NCI-H2107 (cell line): ENCODE measurements around the gene TMEM170B.

Source experiments
- DNase-seq: peaks from one replicate; lab custom pipeline; 2025; lab: John Stamatoyannopoulos, UW

Gene TMEM170B, protein sequence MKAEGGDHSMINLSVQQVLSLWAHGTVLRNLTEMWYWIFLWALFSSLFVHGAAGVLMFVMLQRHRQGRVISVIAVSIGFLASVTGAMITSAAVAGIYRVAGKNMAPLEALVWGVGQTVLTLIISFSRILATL

DNA sequence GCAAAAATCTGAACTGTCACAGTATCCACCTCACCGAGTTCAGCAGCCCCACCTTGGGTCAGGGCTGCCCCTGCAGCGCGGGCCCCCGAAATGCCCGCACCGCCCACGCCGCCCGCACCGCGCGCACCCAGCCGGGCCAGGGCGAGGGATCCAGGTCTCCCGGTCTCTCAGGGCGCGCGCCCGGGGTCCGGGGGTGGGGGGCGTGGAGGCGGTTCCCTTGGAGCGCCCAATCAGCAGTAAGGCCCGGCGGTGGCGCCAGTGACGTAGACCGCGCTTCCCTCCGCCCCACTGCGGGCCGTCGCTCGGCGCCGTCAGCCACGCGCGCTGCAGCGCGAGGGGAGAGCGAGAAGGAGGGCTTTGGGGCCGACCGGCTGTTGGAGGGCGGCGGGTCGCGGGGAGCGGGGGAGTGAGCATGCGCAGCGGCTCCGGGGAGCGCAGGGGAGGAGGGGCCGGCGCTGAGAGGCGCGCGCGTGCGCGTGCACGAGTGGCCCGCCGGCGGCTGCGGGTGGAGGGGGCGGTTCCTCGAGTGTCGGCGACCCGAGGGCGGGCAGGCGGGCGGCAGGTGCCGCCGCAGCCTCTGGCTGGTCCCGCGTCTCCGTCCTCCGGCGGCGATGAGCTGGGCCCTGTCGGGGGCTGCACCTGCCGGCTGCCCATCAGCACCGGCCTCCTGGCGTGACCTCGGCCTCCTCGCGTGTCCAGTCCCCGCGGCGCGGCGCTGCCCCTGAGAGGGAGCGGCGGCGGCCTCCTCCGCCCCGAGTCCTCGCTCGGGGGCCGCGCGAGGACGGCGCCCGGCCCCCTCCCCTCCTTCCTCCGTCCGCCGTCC, at the start of gene TMEM170B:
Gene TMEM170B (plus strand): TSS at position 521 of the 823 bp plus-strand sequence. CDS start 529 bp downstream, outside the sequence.
- DNase-seq: peak; percentile 73

DNA sequence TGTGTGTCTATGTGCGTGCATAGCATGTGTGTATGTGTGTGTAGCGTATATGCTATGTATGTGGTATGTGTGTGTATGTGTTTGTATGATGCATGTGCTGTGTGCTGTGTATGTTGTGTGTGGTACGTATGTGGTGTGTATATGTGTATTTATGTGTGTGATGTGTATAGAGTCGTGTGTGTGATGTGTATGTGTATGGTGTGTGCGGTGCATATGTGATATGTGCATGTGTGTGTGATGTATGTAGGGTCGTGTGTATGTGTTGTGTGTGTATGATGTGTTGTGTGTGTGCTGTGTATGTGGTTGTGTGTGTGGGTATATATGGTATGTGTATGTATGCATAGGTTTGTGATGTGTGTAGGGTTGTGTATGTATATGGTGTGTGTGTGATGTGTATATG, 46.6 kb upstream of the TMEM170B start:
- DNase-seq: no peak

DNA sequence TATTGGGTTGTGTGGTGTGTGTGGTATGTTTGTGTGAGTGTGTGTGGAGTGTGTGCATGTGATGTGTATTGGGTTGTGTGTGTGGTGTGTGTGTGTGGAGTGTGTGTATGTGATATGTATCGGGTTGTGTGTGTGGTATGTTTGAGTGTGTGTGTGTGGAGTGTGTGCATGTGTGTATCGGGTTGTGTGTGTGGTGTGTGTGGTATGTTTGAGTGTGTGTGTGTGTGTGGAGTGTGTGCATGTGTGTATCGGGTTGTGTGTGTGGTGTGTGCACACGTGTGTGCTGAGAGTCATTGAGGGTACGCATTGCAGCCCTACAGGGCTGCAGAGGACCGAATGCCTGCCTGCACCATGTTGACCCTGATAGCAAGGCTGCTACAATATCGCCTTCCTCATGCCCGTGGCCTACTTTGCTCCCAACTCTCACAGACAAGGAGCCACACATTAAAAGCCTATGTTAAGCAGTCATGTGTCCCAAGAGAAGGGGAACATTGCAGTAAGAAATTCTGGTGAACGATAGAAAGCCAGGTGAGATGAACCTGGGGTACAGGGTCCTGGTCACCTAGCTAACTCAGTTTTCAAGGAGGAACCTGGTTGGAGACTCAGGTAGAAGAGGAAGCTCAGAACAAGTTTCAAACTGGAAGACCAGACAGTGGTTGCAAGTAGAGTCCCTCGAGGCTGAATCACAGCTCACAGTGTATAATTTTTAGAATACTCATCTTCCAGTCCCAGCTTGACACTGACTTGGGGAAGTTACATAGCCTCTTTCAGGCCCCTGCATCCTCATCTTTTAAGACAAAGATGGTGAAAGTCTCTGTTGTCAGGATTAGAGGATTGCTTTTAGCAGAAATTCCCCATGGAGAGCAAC, 45.7 kb upstream of the TMEM170B start:
- no peak for DNase-seq

DNA sequence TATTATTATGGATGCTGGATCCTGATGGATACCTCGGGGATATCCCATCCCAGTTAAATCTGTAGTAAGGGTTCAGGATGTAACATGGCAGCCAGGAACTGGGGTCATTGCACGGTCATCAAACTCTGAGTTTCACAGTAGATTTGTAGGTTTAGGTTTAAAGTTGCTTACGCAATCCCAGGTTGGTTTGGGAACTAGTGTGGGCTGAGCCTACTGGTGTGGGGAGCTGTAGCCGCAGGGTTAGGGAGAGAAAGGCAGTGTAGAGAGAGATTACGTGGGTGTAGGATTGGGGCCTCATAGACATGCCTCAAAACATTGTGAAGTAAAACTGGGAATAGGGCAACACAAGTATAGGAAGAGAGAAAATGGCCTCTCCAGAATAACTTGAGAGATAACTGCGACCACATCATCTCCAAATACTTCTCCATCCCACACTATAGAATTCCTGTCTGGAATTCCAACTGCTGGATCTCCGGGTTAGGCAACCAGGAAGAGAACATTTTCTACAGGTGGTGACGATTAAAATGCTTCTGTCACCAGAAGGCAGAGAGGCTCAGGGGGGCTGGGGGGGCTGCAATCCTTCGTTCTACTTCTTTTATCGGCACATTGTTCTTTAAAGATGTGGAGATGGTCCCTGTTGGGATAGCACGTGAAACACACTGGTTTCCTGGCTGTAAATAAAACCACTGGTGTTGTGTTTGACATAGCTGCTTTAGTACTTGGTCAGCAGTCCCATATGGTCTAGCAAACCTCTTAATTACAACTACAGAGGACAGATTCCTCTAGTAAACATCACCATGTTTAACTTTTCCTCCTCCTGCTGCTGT, 44.9 kb upstream of the TMEM170B start:
- no peak for DNase-seq

DNA sequence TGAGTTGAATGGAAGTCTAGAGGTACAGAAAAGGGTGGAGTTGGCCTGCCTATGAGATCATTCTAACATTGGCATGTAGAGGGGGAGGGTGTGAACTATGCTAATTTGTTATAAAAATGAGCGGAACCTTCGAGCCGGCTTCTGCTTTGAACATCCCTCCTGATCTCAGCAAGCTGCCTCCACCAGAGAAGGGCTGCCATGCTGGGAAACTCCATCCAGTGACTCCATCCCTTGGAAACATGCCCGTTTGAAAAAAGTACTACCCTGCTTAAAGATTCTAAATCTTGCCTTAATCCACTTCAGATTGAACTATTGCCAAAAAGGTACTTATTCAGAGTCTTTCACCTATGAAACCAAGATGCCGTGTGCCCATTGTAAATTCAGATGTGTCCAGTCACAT, 43.6 kb upstream of the TMEM170B start:
- no peak for DNase-seq

DNA sequence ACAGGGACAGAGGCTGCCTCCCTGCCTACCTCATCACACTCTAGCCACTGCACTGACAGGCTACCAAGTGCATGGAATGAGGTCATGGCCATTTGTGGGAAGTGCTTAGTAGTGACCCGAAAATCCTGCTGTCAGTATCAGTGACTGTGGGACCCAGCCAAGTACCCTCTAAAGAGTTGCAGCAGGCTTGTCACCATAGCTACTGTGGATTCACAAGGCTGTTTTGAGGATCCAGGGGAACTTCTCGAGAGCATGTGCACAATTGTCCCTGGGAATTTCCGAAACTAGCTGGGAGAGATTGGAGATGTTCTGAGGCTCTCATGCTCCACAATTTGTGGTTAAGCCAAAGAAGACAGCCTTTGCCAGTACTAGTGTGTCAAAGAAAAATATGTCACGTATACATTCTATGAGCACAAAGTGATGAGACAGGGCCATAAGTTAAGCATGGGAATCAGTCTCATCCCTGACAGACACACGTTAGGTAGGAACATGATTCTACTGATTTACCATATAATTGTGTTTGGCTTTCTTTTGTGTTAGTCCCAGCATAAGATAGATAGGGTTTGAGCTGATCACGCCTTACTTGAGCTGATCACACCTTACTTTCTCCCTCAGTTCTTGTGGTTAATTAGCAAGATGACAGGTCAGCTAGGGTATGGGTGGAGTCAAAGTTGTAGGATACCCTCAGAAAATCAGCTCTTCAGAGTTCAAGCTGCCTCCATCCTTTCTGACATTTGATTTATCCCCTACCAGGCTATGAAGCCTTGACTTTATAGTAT, 42.6 kb upstream of the TMEM170B start:
- no peak for DNase-seq

DNA sequence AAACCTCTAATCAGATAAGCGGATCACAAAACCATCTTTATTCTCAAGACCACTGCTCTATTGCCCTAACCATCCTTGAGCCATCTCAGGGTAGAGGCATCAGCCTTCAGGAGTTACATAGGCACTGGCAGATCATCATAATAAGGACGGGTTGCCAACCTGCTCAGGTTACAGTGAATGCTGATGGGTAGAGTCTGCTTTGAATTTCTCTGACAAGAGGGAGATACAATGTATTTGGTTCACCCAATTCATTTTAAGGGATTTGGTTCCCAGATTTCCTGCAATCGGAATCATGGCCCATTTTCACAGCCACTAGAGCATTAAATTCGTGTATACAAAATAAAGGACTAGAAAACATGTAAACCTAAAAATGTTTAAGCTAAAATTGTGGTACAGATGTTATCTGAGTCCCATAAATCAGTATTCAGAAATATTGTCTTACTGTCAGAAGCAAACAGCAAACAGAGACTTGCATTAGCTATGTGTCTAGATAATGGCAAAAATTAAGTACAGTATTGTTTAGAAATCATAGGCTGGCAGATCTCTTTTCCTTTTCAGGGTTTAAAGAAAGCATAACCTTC, 41.9 kb upstream of the TMEM170B start:
- no peak for DNase-seq

DNA sequence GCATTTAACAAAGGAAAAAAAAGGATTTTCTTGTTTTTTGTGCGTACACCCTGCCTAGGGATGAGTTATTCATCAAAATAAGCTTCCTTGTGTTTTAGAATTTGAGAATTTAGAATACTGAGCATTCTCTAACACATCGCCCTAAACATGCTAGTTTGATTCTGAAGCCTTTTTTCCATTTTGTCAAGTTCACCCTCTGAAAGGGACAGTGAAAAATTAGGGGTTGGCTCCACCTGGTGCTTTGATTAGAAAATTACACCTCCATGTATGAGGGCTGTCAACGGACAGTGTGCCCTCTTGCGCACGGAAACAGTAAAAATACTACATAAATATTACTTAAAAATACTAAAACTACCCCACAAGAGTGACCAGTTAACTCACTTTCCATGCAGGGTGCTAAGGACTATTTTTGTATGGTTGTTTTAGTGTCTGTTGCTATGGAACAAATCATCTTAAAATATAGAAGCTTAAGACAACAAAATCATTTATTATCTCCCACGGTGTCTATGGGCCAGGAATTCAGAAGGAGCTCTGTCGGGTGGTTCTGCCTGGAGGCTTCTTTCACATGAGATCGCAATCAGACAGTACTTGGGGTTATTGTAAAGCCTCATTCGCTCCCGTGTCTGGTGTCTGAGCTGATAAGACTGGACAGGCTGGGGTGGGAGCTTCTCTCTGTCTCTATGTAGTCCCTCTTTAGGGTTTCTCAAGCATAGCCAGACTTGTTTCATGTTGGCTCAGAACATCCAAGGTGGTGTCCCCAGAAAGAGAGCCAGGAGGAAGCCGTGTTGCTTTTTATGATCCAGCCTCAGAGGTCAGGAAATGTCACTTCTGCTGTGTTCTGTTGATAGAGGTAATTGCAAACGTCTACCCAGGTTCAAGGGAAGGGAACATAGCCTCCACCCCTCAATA, 41.1 kb upstream of the TMEM170B start:
- peak; percentile 17 for DNase-seq

DNA sequence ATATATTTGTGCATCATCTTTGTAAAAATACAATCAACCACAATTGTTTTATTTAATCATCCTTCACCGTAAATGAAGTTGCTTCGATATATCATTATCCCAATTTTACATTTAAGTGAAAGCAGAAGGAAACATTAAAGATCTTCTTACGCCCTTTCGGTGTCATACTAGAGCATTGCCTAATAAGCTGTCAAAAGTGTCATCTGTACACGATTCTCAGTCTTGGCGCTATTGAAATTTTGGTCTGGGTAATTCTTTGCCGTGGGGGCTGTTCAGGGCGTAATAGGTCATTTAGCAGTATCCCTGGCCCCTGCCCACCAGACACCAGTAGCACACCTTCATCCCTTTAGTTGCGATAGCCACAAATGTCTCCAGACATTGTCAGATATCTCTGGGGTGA, 40.4 kb upstream of the TMEM170B start:
- DNase-seq: no peak

DNA sequence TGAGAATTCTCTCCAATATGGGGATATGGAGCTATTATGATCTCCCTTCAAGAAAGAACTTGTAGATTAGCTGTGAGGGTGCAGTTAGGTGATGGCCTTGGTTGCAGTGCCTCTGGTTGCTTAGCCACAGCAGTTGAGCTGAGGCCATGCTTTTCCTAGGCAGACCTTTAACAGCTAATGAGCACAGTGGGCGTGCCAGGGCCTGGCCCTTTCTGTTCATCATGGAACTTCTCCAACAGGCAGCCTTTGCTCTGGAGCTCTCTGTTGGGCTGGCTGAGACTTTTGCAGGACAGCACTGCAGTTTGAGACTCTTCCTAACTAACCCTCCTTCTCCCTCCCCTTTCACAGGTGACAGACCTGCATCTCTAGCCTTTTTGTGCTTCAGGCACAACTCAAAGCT, 39.7 kb upstream of the TMEM170B start:
- DNase-seq: no peak

DNA sequence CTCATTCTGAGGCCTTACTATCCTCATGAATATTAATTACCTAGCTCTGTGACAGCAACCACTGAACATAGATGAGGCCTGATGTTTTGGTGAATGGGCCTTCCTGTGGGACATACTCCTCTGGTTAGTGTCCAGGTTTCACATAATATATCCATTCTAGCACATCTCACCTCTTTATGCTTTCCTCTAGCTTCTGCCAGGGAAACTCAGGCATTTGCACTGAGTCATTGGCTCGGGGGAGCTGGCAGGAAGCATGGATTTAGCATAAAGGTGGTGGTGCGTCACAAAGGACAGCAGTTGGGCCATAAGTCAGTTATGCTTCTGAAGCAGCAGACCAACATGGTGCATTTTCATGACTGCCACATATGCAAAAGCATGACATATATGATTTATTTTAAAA, 37.5 kb upstream of the TMEM170B start:
- no peak for DNase-seq

DNA sequence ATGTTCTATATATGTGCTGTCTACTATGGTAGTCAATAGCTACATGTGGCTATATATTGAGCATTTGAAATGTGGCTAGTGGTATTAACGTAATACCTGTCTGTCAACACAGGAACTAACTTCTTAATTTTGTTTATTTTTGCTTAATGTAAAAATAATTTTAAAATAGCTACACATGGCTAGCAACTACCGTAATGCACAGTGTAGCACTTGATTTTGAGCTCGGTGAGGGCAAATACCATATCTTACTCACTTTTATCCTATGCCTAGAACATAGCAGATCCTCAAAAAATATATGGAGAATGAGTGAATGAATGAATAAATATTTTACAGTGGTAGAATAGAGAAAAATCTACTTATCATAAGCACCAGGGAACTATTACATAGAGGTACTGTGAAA, 28.1 kb upstream of the TMEM170B start:
- DNase-seq: no peak

DNA sequence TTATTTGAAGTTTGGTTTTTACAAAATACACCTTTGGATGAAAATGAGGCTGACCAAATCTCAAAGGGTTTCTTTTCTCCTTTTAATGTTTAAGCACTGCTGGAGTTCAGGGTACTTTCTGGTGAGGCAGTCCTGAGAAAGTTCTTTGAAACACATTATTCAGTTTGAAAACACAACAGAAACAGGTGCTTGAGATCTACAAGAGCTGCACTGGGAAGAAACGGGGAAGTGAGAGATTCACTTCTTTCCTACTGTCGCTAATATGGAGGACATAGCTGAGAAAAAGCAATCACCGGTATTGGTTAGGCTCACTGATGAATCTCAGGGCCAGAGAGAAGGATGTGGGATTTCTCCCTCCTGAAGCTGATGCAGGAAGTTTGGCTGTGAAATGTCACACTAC, 22.9 kb upstream of the TMEM170B start:
- no peak for DNase-seq

DNA sequence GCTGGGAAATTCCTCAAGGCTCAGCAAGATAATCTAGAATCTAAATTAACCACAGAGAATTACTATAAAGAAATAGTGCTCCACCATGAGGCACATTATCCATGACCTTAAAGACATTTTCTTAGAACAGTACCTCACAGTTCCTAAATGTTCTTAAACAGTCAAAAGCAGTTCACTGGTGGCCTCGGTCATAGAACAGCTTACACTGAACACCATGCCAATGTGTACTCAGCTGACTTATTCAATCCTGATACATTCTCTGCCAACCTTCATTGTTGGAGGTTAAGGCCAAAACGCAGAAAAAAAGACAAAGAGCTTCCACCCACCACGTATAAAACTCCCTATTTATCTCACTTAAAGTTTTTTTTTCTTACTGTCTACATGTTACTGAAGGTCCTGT, 21.8 kb upstream of the TMEM170B start:
- no peak for DNase-seq

DNA sequence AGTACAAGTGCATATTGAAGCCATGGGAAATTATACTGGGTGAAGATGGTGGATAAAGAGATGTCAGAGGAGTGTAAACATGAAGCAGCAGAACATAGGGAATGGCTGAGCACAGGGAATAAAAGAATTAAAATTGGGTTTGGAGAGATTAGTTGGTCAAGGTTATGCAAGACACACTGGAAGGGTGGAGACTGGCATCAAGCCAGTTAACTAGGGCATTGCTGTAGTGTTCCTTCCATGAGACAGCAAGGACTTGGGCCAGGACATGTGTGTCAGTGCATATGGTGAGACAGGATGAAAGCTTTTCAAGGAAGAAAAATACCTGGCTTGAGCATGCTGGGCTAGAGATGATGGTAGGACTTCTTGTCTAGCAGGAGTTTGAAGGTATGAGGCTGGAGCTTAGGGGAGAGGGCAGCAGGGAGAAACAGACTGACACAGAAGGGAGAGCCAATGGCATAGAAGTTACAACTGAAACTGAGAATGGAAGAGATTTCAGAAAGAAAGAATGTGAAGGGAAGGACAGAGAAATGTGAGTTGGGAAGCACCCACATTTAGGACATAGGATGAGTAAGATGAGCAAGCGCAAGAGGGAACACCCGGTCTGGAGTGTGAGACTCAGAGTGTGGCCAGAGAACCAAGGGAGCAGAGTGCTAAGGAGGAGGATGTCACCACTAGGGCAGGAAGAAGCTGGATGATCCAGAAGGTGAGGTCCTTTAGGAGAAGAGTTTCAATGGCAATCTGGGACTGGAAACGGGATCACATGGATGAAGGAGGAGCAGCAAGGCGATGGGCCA, 14.5 kb upstream of the TMEM170B start:
- DNase-seq: no peak

DNA sequence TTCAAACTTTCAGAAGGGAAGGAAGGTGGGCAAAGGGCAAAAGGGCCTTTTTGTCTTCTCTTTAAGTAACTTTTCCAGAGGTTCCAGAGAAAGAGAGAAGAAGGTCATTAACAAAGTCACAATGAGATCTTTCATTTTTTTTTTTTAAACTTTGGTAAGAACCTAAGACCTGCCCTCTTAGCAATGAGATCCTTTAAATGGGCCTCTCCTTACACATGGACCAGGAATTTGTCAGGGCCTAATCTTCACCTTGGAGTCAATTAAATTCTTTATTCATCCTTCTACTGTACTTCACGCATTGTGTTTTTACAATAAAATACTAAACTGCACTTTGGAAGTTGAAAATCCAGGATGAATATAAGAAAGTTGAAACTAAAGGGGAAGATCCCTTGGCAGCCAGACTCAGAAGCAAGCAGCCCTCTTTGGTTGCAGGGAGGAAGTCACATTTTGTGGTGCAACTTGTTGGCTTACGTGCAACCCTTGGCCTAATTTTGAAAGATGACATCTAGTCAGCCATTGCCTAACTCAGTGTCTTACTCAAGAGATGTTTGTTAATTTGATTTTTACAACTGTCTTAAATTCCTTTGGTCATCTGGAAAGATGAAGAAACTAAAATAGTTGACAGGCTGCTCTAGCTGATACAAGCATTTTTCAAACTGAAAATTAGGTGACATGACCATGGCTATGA, 11.9 kb upstream of the TMEM170B start:
- DNase-seq: no peak

DNA sequence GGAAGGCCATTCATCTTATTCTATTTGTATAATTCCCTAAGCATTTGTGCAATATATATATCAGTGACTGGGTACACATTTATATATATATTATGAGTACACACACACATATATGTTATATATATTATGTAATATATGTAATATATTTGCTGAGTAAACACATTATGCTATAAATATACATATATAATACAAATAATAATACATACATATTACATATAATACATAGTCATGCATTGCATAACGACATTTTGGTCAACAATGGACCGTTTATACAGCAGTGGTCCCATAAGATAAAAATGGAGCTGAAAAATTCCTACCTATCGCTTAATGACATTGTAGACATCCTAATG, 11.4 kb upstream of the TMEM170B start:
- no peak for DNase-seq

DNA sequence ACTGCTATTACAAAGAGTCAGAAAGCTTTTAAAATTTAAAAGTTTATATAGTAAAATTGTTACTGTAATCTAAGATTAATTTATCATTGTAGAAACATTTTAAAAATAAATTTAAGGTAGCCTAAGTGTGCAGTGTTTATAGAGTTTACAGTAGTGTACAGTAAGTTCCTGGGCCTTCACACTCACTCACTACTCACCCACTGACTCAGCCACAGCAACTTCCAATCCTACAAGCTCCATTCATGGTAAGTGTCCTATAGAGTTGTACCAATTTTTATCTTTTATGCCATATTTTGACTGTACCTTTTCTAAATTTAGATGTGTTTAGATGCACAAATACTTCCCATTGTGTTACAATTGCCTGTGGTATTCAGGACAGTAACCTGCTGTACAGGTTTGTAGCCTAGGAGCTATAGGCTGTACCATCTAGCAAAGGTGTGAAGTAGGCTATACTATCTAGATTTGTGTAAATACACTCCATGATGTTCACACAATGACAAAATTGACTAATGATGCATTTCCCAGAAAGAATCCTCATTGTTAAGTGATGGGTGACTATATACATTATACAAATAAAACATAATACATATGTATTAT, 10.2 kb upstream of the TMEM170B start:
- no peak for DNase-seq
